ENCODE data around the gene EGLN1. TPM values are rescaled to one million over a fixed set of nuclear protein-coding genes. Genes with fewer than 3 reads are reported as not detected.

The EGLN1 gene
- polyA plus RNA-seq, 1 of the 3 experiments (the other 2 are of a cell fraction) = 10.7 TPM

- no peaks in the 10 kb centered on the region for H3K9me2 ChIP-seq
- 70% methylated on average over 3 of the region's 3 CpGs for WGBS (ENCODE audit: low lambda C conversion rate)
- no peak for DNase-seq
- ChIA-PET CTCF (no interaction called here), POLR2A (no interaction called here)
- no peaks in the 10 kb centered on the region for H3K9me3 ChIP-seq
- no peaks in the 10 kb centered on the region for H3K79me2 ChIP-seq (ENCODE audit: insufficient read depth)
- no peak overlapping the region for H3K9ac ChIP-seq
- H3K27me3 ChIP-seq (ENCODE audit: insufficient read depth) = no peaks in the 10 kb centered on the region
- no peaks in the 10 kb centered on the region for H4K20me1 ChIP-seq (ENCODE audit: insufficient read depth)
- no peak overlapping the region for H3K4me2 ChIP-seq
- H2AFZ ChIP-seq (ENCODE audit: low read depth) = no peak overlapping the region
- H3K36me3 ChIP-seq (replicated peaks in 1 of 2; ENCODE audit: control insufficient read depth in 1 of 2, insufficient read depth in 2 of 2, low read length in 1 of 2) = no peaks in the 10 kb centered on the region
- H3F3A ChIP-seq (replicated peaks; ENCODE audit: insufficient read depth) = peaks cover 7% of the 10 kb centered on the region
- H3K4me1 ChIP-seq (ENCODE audit: control insufficient read depth in 1 of 2, insufficient read depth in 2 of 2, low read depth in 1 of 2, low read length in 1 of 2) = peaks cover 0 to 2% of the 10 kb centered on the region in 2 experiments; a peak in 2 of 4 replicates
- TF ChIP-seq FOSL2 (IDR thresholded peaks at IDR 0.05; ENCODE audit: borderline replicate concordance, low read depth) (no peak), SIN3A (IDR thresholded peaks at IDR 0.05; ENCODE audit: borderline replicate concordance, low read depth, low read length) (no peak), TEAD4 (IDR thresholded peaks at IDR 0.05; ENCODE audit: borderline replicate concordance, insufficient read depth) (no peak), GATA2 (CRISPR knock-in tag; IDR thresholded peaks at IDR 0.05) (no peak), YY1 (IDR thresholded peaks at IDR 0.05; ENCODE audit: low read depth) (no peak), IRF3 (IDR thresholded peaks at IDR 0.05; ENCODE audit: low read depth, low read length) (no peak), NFIC (IDR thresholded peaks at IDR 0.05; ENCODE audit: borderline replicate concordance) (no peak), TCF12 (IDR thresholded peaks at IDR 0.05) (no peak), ZBTB33 (IDR thresholded peaks at IDR 0.05; ENCODE audit: borderline replicate concordance, low read depth) (no peak), POLR2AphosphoS5 (IDR thresholded peaks at IDR 0.05; ENCODE audit: low read depth, low read length) (no peak), EP300 (IDR thresholded peaks at IDR 0.05; ENCODE audit: borderline replicate concordance in 1 of 2, low read depth in 1 of 2, low read length in 1 of 2) (no peak), CTCF (IDR thresholded peaks at IDR 0.05) (no peak), JUND (IDR thresholded peaks at IDR 0.05) (no peak)
- H3K27ac ChIP-seq (ENCODE audit: low read depth in 2 of 2, low read length in 1 of 2) = no peak overlapping the region
- no peak overlapping the region for H3K4me3 ChIP-seq (ENCODE audit: low read depth in 2 of 2, low read length in 1 of 2)
Measured at GRCh38 chr1:231428377-231428776, 6.3 kb upstream of the EGLN1 start.

All from SK-N-SH (cell line).